SK-N-SH (cell line): ENCODE measurements around the gene EXOC4. TPM values are rescaled to one million over a fixed set of nuclear protein-coding genes. Genes with fewer than 3 reads are reported as not detected.
"Not testable (repeated sequence)": the region's sequence is repeated elsewhere in the genome, so short reads cannot be mapped to it uniquely, and the experiment has no call there.

ENCODE experiments used
- CTCF ChIA-PET: fragments of 300-600, 350-600 bp; formaldehyde crosslinking; extraction: SDS; loops from one replicate; lab custom pipeline; 2021; lab: Yijun Ruan, JAX
- POLR2A ChIA-PET: fragments of 350-600 bp; sonication (Branson Sonifier 250); formaldehyde crosslinking; extraction: SDS; loops from one replicate; lab custom pipeline; 2020; ENCODE audit warnings: antibody characterized with exemption, inconsistent platforms; lab: Yijun Ruan, JAX
- DNase-seq: peaks from one replicate; pipeline ENCODE4 v3.0.0; 2012
- H2AFZ ChIP-seq: fragments of 200-600 bp; sonication (generic); 2 replicates; pipeline ENCODE4 v1.8.1; 2016; ENCODE audit warnings: antibody characterized with exemption, mild to moderate bottlenecking, low read depth
- H3F3A ChIP-seq: fragments of 200-600 bp; sonication (generic); replicated peaks from 2 replicates; pipeline ENCODE3; 2016; ENCODE audit warnings: antibody characterized with exemption, mild to moderate bottlenecking; ENCODE audit not compliant: insufficient read depth
- H3K27ac ChIP-seq, 2 experiments: fragments of 200-500 bp in 1 of 2; fragments of 200-600 bp in 1 of 2; sonication (Bioruptor generic) in 1 of 2; sonication (generic), shearing (Covaris generic) in 1 of 2; 2 replicates each; pipeline versions ENCODE4 v1.5.1 to v1.6.1; 2014 to 2016; ENCODE audit warnings: low read depth in 2 of 2, inconsistent platforms in 1 of 2, low read length in 1 of 2, mild to moderate bottlenecking in 1 of 2, mixed read lengths in 1 of 2
- H3K27me3 ChIP-seq: fragments of 200-600 bp; sonication (generic), shearing (Covaris generic); 2 replicates; pipeline ENCODE4 v1.6.1; 2016; ENCODE audit warnings: mixed run types; ENCODE audit not compliant: insufficient read depth
- H3K36me3 ChIP-seq, 2 experiments: fragments of 200-500 bp in 1 of 2; fragments of 200-600 bp in 1 of 2; sonication (Bioruptor generic) in 1 of 2; sonication (generic) in 1 of 2; replicated peaks in 1 of 2; 2 replicates each; pipeline versions ENCODE3 to v1.5.1; 2014 to 2016; ENCODE audit warnings: low read length in 1 of 2, mild to moderate bottlenecking in 1 of 2; ENCODE audit not compliant: insufficient read depth in 2 of 2, control insufficient read depth in 1 of 2
- H3K4me1 ChIP-seq, 2 experiments: fragments of 200-500 bp in 1 of 2; fragments of 200-600 bp in 1 of 2; sonication (Bioruptor generic) in 1 of 2; sonication (generic), shearing (Covaris generic) in 1 of 2; 2 replicates each; pipeline versions ENCODE4 v1.5.1 to v1.6.1; 2014 to 2016; ENCODE audit warnings: low read depth in 1 of 2, low read length in 1 of 2, mixed run types in 1 of 2; ENCODE audit not compliant: insufficient read depth in 2 of 2, control insufficient read depth in 1 of 2
- H3K4me2 ChIP-seq: fragments of 200-600 bp; sonication (generic), shearing (Covaris generic); 2 replicates; pipeline ENCODE4 v1.6.1; 2017; ENCODE audit warnings: mixed run types
- H3K4me3 ChIP-seq, 2 experiments: fragments of 200-500 bp in 1 of 2; fragments of 200-600 bp in 1 of 2; sonication (Bioruptor generic) in 1 of 2; sonication (generic), shearing (Covaris generic) in 1 of 2; 2 replicates each; pipeline versions ENCODE4 v1.5.1 to v1.8.1; 2014 to 2016; ENCODE audit warnings: low read depth in 2 of 2, inconsistent platforms in 1 of 2, low read length in 1 of 2, mild to moderate bottlenecking in 1 of 2, mixed read lengths in 1 of 2, moderate library complexity in 1 of 2
- H3K79me2 ChIP-seq: fragments of 200-600 bp; sonication (generic); 2 replicates; pipeline ENCODE4 v1.8.1; 2017; ENCODE audit warnings: mild to moderate bottlenecking; ENCODE audit not compliant: insufficient read depth
- H3K9ac ChIP-seq: fragments of 200-600 bp; sonication (generic); 2 replicates; pipeline ENCODE4 v1.6.1; 2017; ENCODE audit warnings: mixed run types
- H3K9me2 ChIP-seq: fragments of 200-600 bp; sonication (generic); 2 replicates; pipeline ENCODE4 v1.6.1; 2017; ENCODE audit warnings: mixed run types
- H3K9me3 ChIP-seq: fragments of 200-600 bp; sonication (generic); 2 replicates; pipeline ENCODE4 v1.6.1; 2017; ENCODE audit warnings: mixed run types, mild to moderate bottlenecking, moderate library complexity
- H4K20me1 ChIP-seq: fragments of 200-600 bp; sonication (generic); 2 replicates; pipeline ENCODE4 v1.6.1; 2017; ENCODE audit warnings: mild to moderate bottlenecking, mixed run types; ENCODE audit not compliant: insufficient read depth
- CTCF ChIP-seq: fragments of 200-600 bp; sonication (generic); IDR thresholded peaks from 2 replicates; pipeline ENCODE4 v1.6.1; 2017; ENCODE audit warnings: antibody characterized with exemption, mild to moderate bottlenecking, moderate library complexity
- EZH2phosphoT487 ChIP-seq: fragments of 200-600 bp; sonication (generic); IDR thresholded peaks from 2 replicates; pipeline ENCODE4 v1.6.1; 2017; ENCODE audit warnings: low read depth, mixed run types, mild to moderate bottlenecking, antibody characterized with exemption, moderate library complexity, borderline replicate concordance
- GABPA ChIP-seq: IDR thresholded peaks from 2 replicates; pipeline ENCODE4 v1.4.0; 2012; ENCODE audit warnings: low read depth, mild to moderate bottlenecking
- GATA2 ChIP-seq: sonication (generic); formaldehyde crosslinking; IDR thresholded peaks from 2 replicates; pipeline ENCODE4 v1.5.0; 2020; ENCODE audit warnings: mild to moderate bottlenecking, missing genetic modification reagents
- IRF3 ChIP-seq: fragments of 150-350 bp; IDR thresholded peaks from 2 replicates; pipeline ENCODE4 v1.6.1; 2016; ENCODE audit warnings: mild to moderate bottlenecking, low read depth, low read length
- JUND ChIP-seq: IDR thresholded peaks from 2 replicates; pipeline ENCODE4 v1.4.0; 2012
- NFIC ChIP-seq: IDR thresholded peaks from 2 replicates; pipeline ENCODE4 v1.4.0; 2012; ENCODE audit warnings: borderline replicate concordance
- RAD21 ChIP-seq: IDR thresholded peaks from 2 replicates; pipeline ENCODE4 v1.6.1; 2012; ENCODE audit warnings: mild to moderate bottlenecking, low read length
- RXRA ChIP-seq: IDR thresholded peaks from 2 replicates; pipeline ENCODE4 v1.4.0; 2012; ENCODE audit warnings: low read depth, mild to moderate bottlenecking, borderline replicate concordance
- SIN3A ChIP-seq: IDR thresholded peaks from 2 replicates; pipeline ENCODE4 v1.6.1; 2012; ENCODE audit warnings: low read depth, mild to moderate bottlenecking, low read length, moderate library complexity, borderline replicate concordance
- SMC3 ChIP-seq: IDR thresholded peaks from 2 replicates; pipeline ENCODE4 v1.6.1; 2012; ENCODE audit warnings: low read depth, low read length, improper control_type of control experiment
- TEAD4 ChIP-seq: IDR thresholded peaks from 2 replicates; pipeline ENCODE4 v1.4.0; 2012; ENCODE audit warnings: mild to moderate bottlenecking, borderline replicate concordance; ENCODE audit not compliant: insufficient read depth
- YY1 ChIP-seq: IDR thresholded peaks from 2 replicates; pipeline ENCODE4 v1.4.0; 2012; ENCODE audit warnings: low read depth, mild to moderate bottlenecking
- WGBS: methylation state at CpG from one replicate; pipeline ENCODE4 v1.1.6; 2017; ENCODE audit warnings: low lambda C conversion rate; 5-methylcytosine and 5-hydroxymethylcytosine counted together
- polyA plus RNA-seq, 3 experiments: library from polyadenylated mRNA; depleted of rRNA; stranded (reverse); fragments of >200 nt; gene quantifications; 2 replicates each; pipeline ENCODE4 v1.2.3, GENCODE V29; 2012

The EXOC4 gene
- polyA plus RNA-seq, 1 of the 3 experiments (the other 2 are of a cell fraction) = 37.3 TPM

GRCh38 chr7:134073276-134073675 is 820.4 kb downstream of the EXOC4 start:
- Histone ChIP-seq H3K9ac (no peak overlapping the region), H3K9me3 (no peaks in the 10 kb centered on the region), H4K20me1 (no peaks in the 10 kb centered on the region), H3K27ac (no peak overlapping the region), H3K27me3 (no peaks in the 10 kb centered on the region), H3K4me1 (peaks cover 0 to 4% of the 10 kb centered on the region in 2 experiments; a peak in 2 of 4 replicates), H3K79me2 (no peaks in the 10 kb centered on the region), H3K4me3 (no peak overlapping the region), H3K36me3 (peaks cover 3 to 7% of the 10 kb centered on the region in 2 experiments), H3K9me2 (no peaks in the 10 kb centered on the region), H3F3A (no peaks in the 10 kb centered on the region), H2AFZ (no peak overlapping the region), H3K4me2 (no peak overlapping the region)
- POLR2A ChIA-PET = no interaction called here
- WGBS = 98% methylated on average over 6 of the region's 6 CpGs
- no peak for DNase-seq
- TF ChIP-seq SMC3 (no peak), IRF3 (no peak)
- CTCF ChIA-PET = interaction anchor here (0.6 kb wide), 1 partner anchor 48 kb away, joined by 3 read pairs; no protein-coding TSS in a partner anchor

- POLR2A ChIA-PET = no interaction called here
- H3K4me2 ChIP-seq = no peak overlapping the region
Measured at GRCh38 chr7:134075799-134076198, 822.9 kb downstream of the EXOC4 start.

GRCh38 chr7:134077560-134077959 is 824.7 kb downstream of the EXOC4 start:
- H3K79me2 ChIP-seq, H3K4me2 ChIP-seq, H3K4me3 ChIP-seq, H3K27me3 ChIP-seq, H2AFZ ChIP-seq, H3K9me2 ChIP-seq, H3K9ac ChIP-seq, H3F3A ChIP-seq, H3K36me3 ChIP-seq, H3K9me3 ChIP-seq, H4K20me1 ChIP-seq: not testable (repeated sequence)
- ChIA-PET POLR2A (interaction anchor here (0.6 kb wide), 1 partner anchor 333 kb away, joined by 3 read pairs; no protein-coding TSS in a partner anchor), CTCF (interaction anchor here (1.0 kb wide), 1 partner anchor 9 kb away, joined by 5 read pairs; no protein-coding TSS in a partner anchor)
- WGBS = 94% methylated on average over 2 of the region's 2 CpGs
- DNase-seq = peak; percentile 41
- Histone ChIP-seq H3K4me1 (peaks cover 0 to 13% of the 10 kb centered on the region in 2 experiments; a peak in 2 of 4 replicates), H3K27ac (peak overlapping the region in 1 of 2 experiments; percentile 75; a peak in 2 of 4 replicates)

More at GRCh38 chr7:134075799-134076198, 822.9 kb downstream of the EXOC4 start:
- no peak for TF ChIP-seq SIN3A
- no peak for TF ChIP-seq EZH2phosphoT487
- TF ChIP-seq RAD21 = no peak
- no peak for TF ChIP-seq NFIC
- TF ChIP-seq GABPA = no peak
- TF ChIP-seq YY1 = no peak
- TF ChIP-seq TEAD4 = no peak
- no peak for TF ChIP-seq RXRA
- no peak for TF ChIP-seq JUND
- no peak for TF ChIP-seq GATA2
- TF ChIP-seq CTCF = no peak
- no peak overlapping the region for H3K9ac ChIP-seq
- no peak overlapping the region for H2AFZ ChIP-seq
- no peaks in the 10 kb centered on the region for H3K9me3 ChIP-seq
- no peak overlapping the region; a peak in 1 of 4 replicates for H3K4me3 ChIP-seq
- CTCF ChIA-PET = no interaction called here
- peaks cover 0 to 13% of the 10 kb centered on the region in 2 experiments; a peak in 2 of 4 replicates for H3K4me1 ChIP-seq
- 61% methylated on average over 1 of the region's 1 CpG for WGBS
- no peaks in the 10 kb centered on the region for H3F3A ChIP-seq
- H3K36me3 ChIP-seq = peaks cover 3 to 7% of the 10 kb centered on the region in 2 experiments
- DNase-seq = no peak
- H3K9me2 ChIP-seq = no peaks in the 10 kb centered on the region
- no peak overlapping the region for H3K27ac ChIP-seq
- no peaks in the 10 kb centered on the region for H3K79me2 ChIP-seq
- no peaks in the 10 kb centered on the region for H4K20me1 ChIP-seq
- no peaks in the 10 kb centered on the region for H3K27me3 ChIP-seq
